Activated B cell treated with CpG ODN at 0.5 μM for 24 hours (primary cell): ENCODE data around the gene OGDH. TPM values are rescaled to one million over a fixed set of nuclear protein-coding genes. Genes with fewer than 3 reads are reported as not detected.

Source experiments
- ATAC-seq: fragments of 200-7000 bp; cut with Tn5 transposase; one replicate; pipeline ENCODE4 v1.10.0; 2021; ENCODE audit warnings: low read depth, mild to moderate bottlenecking, moderate library complexity
- CTCF ChIA-PET: fragments of 350-600 bp; sonication (Branson Sonifier 250); formaldehyde crosslinking; loops from one replicate; lab custom pipeline; 2021; ENCODE audit warnings: antibody characterized with exemption; lab: Charles Lee
- POLR2A ChIA-PET: fragments of 350-600 bp; sonication (Branson Sonifier 250); formaldehyde crosslinking; loops from one replicate; lab custom pipeline; 2021; ENCODE audit warnings: antibody characterized with exemption; lab: Charles Lee
- DNase-seq: peaks from one replicate; pipeline ENCODE4 v3.0.0; 2022
- H3K27ac Mint-ChIP-seq: one replicate; pipeline ENCODE4 v1.8.0; 2020; ENCODE audit warnings: mixed read lengths
- H3K27me3 Mint-ChIP-seq: one replicate; pipeline ENCODE4 v1.8.0; 2021; ENCODE audit warnings: mixed read lengths
- H3K36me3 Mint-ChIP-seq: one replicate; pipeline ENCODE4 v1.8.0; 2021; ENCODE audit warnings: low read depth, mixed read lengths
- H3K4me1 Mint-ChIP-seq: one replicate; pipeline ENCODE4 v1.8.0; 2021; ENCODE audit warnings: mixed read lengths
- H3K4me3 Mint-ChIP-seq: one replicate; pipeline ENCODE4 v1.8.0; 2020; ENCODE audit warnings: mild to moderate bottlenecking, mixed read lengths
- H3K9me3 Mint-ChIP-seq: one replicate; pipeline ENCODE4 v1.8.0; 2020; ENCODE audit warnings: mixed read lengths
- CTCF ChIP-seq: fragments of 200-600 bp; IDR thresholded peaks from one replicate; pipeline ENCODE4 v1.8.0; 2022; ENCODE audit warnings: antibody characterized with exemption, mild to moderate bottlenecking
- intact Hi-C: fragments of 100-400 bp; cut with micrococcal nuclease; formaldehyde crosslinking; loops from one replicate; pipeline ENCODE4 v1.15.1; 2024
- total RNA-seq: library from RNA; stranded (reverse); gene quantifications from 2 replicates; pipeline ENCODE4 v1.2.3, GENCODE V29; 2022

OGDH gene
- total RNA-seq, 1 donor from 2014 or later: 81.7 TPM

- Mint-ChIP-seq H3K4me3 (no peak overlapping the region), H3K4me1 (peaks cover 73% of the 10 kb centered on the region), H3K27ac (peak overlapping the region; percentile 31), H3K9me3 (no peaks in the 10 kb centered on the region), H3K27me3 (no peaks in the 10 kb centered on the region), H3K36me3 (peaks cover 22% of the 10 kb centered on the region)
- ATAC-seq (no peak), DNase-seq (no peak)
- POLR2A ChIA-PET: interaction anchor here (1.0 kb wide), 1 partner anchor 21 kb away, joined by 3 read pairs; no protein-coding TSS in a partner anchor
- intact Hi-C loops: no loop called here
- no peak for TF ChIP-seq CTCF
- CTCF ChIA-PET: no interaction called here
Measured at GRCh38 chr7:44618045-44618444, 11.6 kb downstream of the OGDH start.

- Mint-ChIP-seq H3K9me3 (no peaks in the 10 kb centered on the region), H3K4me3 (no peak overlapping the region), H3K27ac (peak overlapping the region; percentile 53), H3K27me3 (no peaks in the 10 kb centered on the region), H3K4me1 (peaks cover 79% of the 10 kb centered on the region), H3K36me3 (peaks cover 25% of the 10 kb centered on the region)
- intact Hi-C loops: no loop called here
- ChIA-PET CTCF (no interaction called here), POLR2A (no interaction called here)
- TF ChIP-seq CTCF: no peak
- no peak for ATAC-seq
- DNase-seq: no peak
Measured at GRCh38 chr7:44618753-44619152, 12.3 kb downstream of the OGDH start.

GRCh38 chr7:44621034-44621749 is 14.8 kb downstream of the OGDH start:
- Mint-ChIP-seq H3K4me3 (no peak overlapping the region), H3K9me3 (no peaks in the 10 kb centered on the region), H3K27me3 (no peaks in the 10 kb centered on the region), H3K4me1 (peaks cover 69% of the 10 kb centered on the region), H3K36me3 (peaks cover 39% of the 10 kb centered on the region), H3K27ac (no peak overlapping the region)
- ATAC-seq: no peak
- POLR2A ChIA-PET: interaction anchor here (0.9 to 2.2 kb wide), 4 partner anchors 12 to 18 kb away, joined by 3 to 10 read pairs (median 6); partner anchors contain the start of gene OGDH
- intact Hi-C loops: no loop called here
- no peak for DNase-seq
- CTCF ChIA-PET: no interaction called here
- TF ChIP-seq CTCF: no peak

GRCh38 chr7:44621750-44622103 is 15.3 kb downstream of the OGDH start:
- POLR2A ChIA-PET: interaction anchor here (1.0 to 2.2 kb wide), 3 partner anchors 15 to 17 kb away, joined by 3 to 10 read pairs (median 9); partner anchors contain the start of gene OGDH
- CTCF ChIA-PET: no interaction called here

More at GRCh38 chr7:44621750-44622103, 15.3 kb downstream of the OGDH start:
- ATAC-seq (no peak), DNase-seq (no peak)
- no peak overlapping the region for H3K27ac Mint-ChIP-seq
- H3K4me3 Mint-ChIP-seq: no peak overlapping the region
- no peak for TF ChIP-seq CTCF
- intact Hi-C loops: loop anchor here (2.0 kb wide), 2 partner anchors 15 to 17 kb away; partner anchors contain the start of gene OGDH
- H3K36me3 Mint-ChIP-seq: peaks cover 44% of the 10 kb centered on the region
- no peaks in the 10 kb centered on the region for H3K27me3 Mint-ChIP-seq
- H3K4me1 Mint-ChIP-seq: peaks cover 68% of the 10 kb centered on the region
- H3K9me3 Mint-ChIP-seq: no peaks in the 10 kb centered on the region
